MM.1S (cell line): ENCODE data around the gene OR4F15.
"Not testable (repeated sequence)": the region's sequence is repeated elsewhere in the genome, so short reads cannot be mapped to it uniquely, and the experiment has no call there.

Experiments
- DNase-seq: peaks from one replicate; pipeline ENCODE4 v3.0.0-alpha.2; 2015
- H2AFZ ChIP-seq: fragments of 300-600 bp; sonication (generic); 2 replicates; pipeline ENCODE4 v1.6.0; 2016; ENCODE audit warnings: antibody characterized with exemption, low read length
- H3F3A ChIP-seq: fragments of 300-600 bp; sonication (generic); 2 replicates; pipeline ENCODE4 v1.6.1; 2016; ENCODE audit warnings: mild to moderate bottlenecking, antibody characterized with exemption, low read length, moderate library complexity, mixed read lengths; ENCODE audit not compliant: insufficient read depth
- H3K27ac ChIP-seq: fragments of 300-600 bp; sonication (generic); 2 replicates; pipeline ENCODE4 v1.5.1; 2016; ENCODE audit warnings: mild to moderate bottlenecking, low read length
- H3K27me3 ChIP-seq: fragments of 300-600 bp; sonication (generic); replicated peaks from 2 replicates; pipeline ENCODE4 v1.6.0; 2016; ENCODE audit warnings: low read length; ENCODE audit not compliant: insufficient read depth
- H3K36me3 ChIP-seq: fragments of 300-600 bp; sonication (generic); replicated peaks from 2 replicates; pipeline ENCODE4 v1.6.1; 2016; ENCODE audit warnings: mild to moderate bottlenecking, low read length, mixed read lengths; ENCODE audit not compliant: insufficient read depth
- H3K4me1 ChIP-seq: fragments of 300-600 bp; sonication (generic); 2 replicates; pipeline ENCODE4 v1.6.1; 2016; ENCODE audit warnings: low read length, mixed read lengths
- H3K4me2 ChIP-seq: fragments of 300-600 bp; sonication (generic); 2 replicates; pipeline ENCODE4 v1.6.0; 2016; ENCODE audit warnings: low read depth, low read length
- H3K4me3 ChIP-seq: fragments of 300-600 bp; sonication (generic); 2 replicates; pipeline ENCODE4 v1.5.1; 2016; ENCODE audit warnings: low read length, mixed read lengths
- H3K79me2 ChIP-seq: fragments of 300-600 bp; sonication (generic); 2 replicates; pipeline ENCODE4 v1.6.1; 2016; ENCODE audit warnings: mixed run types, low read length, mixed read lengths
- H3K9ac ChIP-seq: fragments of 300-600 bp; sonication (generic); 2 replicates; pipeline ENCODE4 v1.6.1; 2016; ENCODE audit warnings: low read length, mixed read lengths
- H3K9me2 ChIP-seq: fragments of 300-600 bp; sonication (generic); replicated peaks from 2 replicates; pipeline ENCODE4 v1.6.1; 2016; ENCODE audit warnings: mild to moderate bottlenecking, low read length, mixed read lengths; ENCODE audit not compliant: insufficient read depth
- H3K9me3 ChIP-seq: fragments of 300-600 bp; sonication (generic); replicated peaks from 2 replicates; pipeline ENCODE4 v1.6.1; 2016; ENCODE audit warnings: mild to moderate bottlenecking, low read length, mixed read lengths; ENCODE audit not compliant: insufficient read depth
- H4K20me1 ChIP-seq: fragments of 300-600 bp; sonication (generic); 2 replicates; pipeline ENCODE4 v1.6.1; 2016; ENCODE audit warnings: mild to moderate bottlenecking, low read length, moderate library complexity, mixed read lengths; ENCODE audit not compliant: insufficient read depth
- CTCF ChIP-seq: fragments of 300-600 bp; sonication (generic); IDR thresholded peaks from 2 replicates; pipeline ENCODE4 v1.5.1; 2016; ENCODE audit warnings: antibody characterized with exemption, low read length, mixed read lengths
- EZH2 ChIP-seq: fragments of 300-600 bp; sonication (generic); optimal IDR thresholded peaks from 2 replicates; pipeline ENCODE3; 2017; ENCODE audit warnings: low read depth, mild to moderate bottlenecking, antibody characterized with exemption, low read length, mixed read lengths
- EZH2phosphoT487 ChIP-seq: fragments of 300-600 bp; sonication (generic); IDR thresholded peaks from 2 replicates; pipeline ENCODE4 v1.6.1; 2018; ENCODE audit warnings: antibody characterized with exemption, low read length

The OR4F15 gene

GRCh38 chr15:101793981-101794380 is 18.0 kb upstream of the OR4F15 start:
- H3K27me3 ChIP-seq, DNase-seq, H3K27ac ChIP-seq, H3K4me3 ChIP-seq, H3K36me3 ChIP-seq, H3K9ac ChIP-seq, H3K4me1 ChIP-seq, H3K9me3 ChIP-seq, H3K4me2 ChIP-seq, H3F3A ChIP-seq, H3K9me2 ChIP-seq, H4K20me1 ChIP-seq, H2AFZ ChIP-seq, H3K79me2 ChIP-seq: not testable (repeated sequence)

- TF ChIP-seq EZH2phosphoT487 (no peak), CTCF (no peak), EZH2 (no peak)
- DNase-seq, result no peak
- no peaks in the 10 kb centered on the region for H3K9me2 ChIP-seq
- no peaks in the 10 kb centered on the region for H3K79me2 ChIP-seq
- no peaks in the 10 kb centered on the region for H3K4me1 ChIP-seq
- H3K36me3 ChIP-seq, result no peaks in the 10 kb centered on the region
- H3K27ac ChIP-seq, result no peak overlapping the region
- H4K20me1 ChIP-seq, result no peaks in the 10 kb centered on the region
- H3K9me3 ChIP-seq, result no peaks in the 10 kb centered on the region
- H3K4me3 ChIP-seq, result no peak overlapping the region
- no peak overlapping the region for H2AFZ ChIP-seq
- H3F3A ChIP-seq, result no peaks in the 10 kb centered on the region
- no peak overlapping the region for H3K9ac ChIP-seq
- no peaks in the 10 kb centered on the region for H3K27me3 ChIP-seq
- no peak overlapping the region for H3K4me2 ChIP-seq
Observed at GRCh38 chr15:101795455-101795854, 16.5 kb upstream of the OR4F15 start.

GRCh38 chr15:101799665-101800064 is 12.3 kb upstream of the OR4F15 start:
- no peak overlapping the region for H3K9ac ChIP-seq
- no peaks in the 10 kb centered on the region for H3K79me2 ChIP-seq
- no peaks in the 10 kb centered on the region for H4K20me1 ChIP-seq
- no peak for DNase-seq
- no peaks in the 10 kb centered on the region for H3K9me3 ChIP-seq
- no peaks in the 10 kb centered on the region for H3K36me3 ChIP-seq
- no peaks in the 10 kb centered on the region for H3K9me2 ChIP-seq
- H2AFZ ChIP-seq, result no peak overlapping the region
- H3K4me1 ChIP-seq, result no peaks in the 10 kb centered on the region
- TF ChIP-seq CTCF (no peak), EZH2 (no peak), EZH2phosphoT487 (no peak)
- no peak overlapping the region for H3K4me3 ChIP-seq
- no peaks in the 10 kb centered on the region for H3F3A ChIP-seq
- H3K27me3 ChIP-seq, result no peaks in the 10 kb centered on the region
- no peak overlapping the region for H3K4me2 ChIP-seq
- H3K27ac ChIP-seq, result no peak overlapping the region

- H3K4me2 ChIP-seq, result no peak overlapping the region
- no peaks in the 10 kb centered on the region for H3K4me1 ChIP-seq
- no peaks in the 10 kb centered on the region for H3K9me3 ChIP-seq
- no peaks in the 10 kb centered on the region for H3K36me3 ChIP-seq
- no peak for TF ChIP-seq CTCF
- TF ChIP-seq EZH2, result no peak
- no peak for TF ChIP-seq EZH2phosphoT487
- no peak overlapping the region for H3K27ac ChIP-seq
- DNase-seq, result no peak
- H4K20me1 ChIP-seq, result no peaks in the 10 kb centered on the region
- H2AFZ ChIP-seq, result no peak overlapping the region
- no peak overlapping the region for H3K4me3 ChIP-seq
- H3F3A ChIP-seq, result no peaks in the 10 kb centered on the region
- H3K9me2 ChIP-seq, result no peaks in the 10 kb centered on the region
- H3K27me3 ChIP-seq, result no peaks in the 10 kb centered on the region
- no peak overlapping the region for H3K9ac ChIP-seq
- no peaks in the 10 kb centered on the region for H3K79me2 ChIP-seq
Observed at GRCh38 chr15:101801048-101801447, 11.0 kb upstream of the OR4F15 start.
